WI38 (cell line): ENCODE measurements around the gene SPRED2.

Source experiments
- H3K4me3 ChIP-seq: 2 replicates; pipeline ENCODE4 v1.5.1; 2011; ENCODE audit warnings: low read depth, mild to moderate bottlenecking, control low read depth, low read length
- CTCF ChIP-seq: IDR thresholded peaks from 2 replicates; pipeline ENCODE4 v1.5.1; 2012; ENCODE audit warnings: low read depth, mild to moderate bottlenecking, control low read depth, low read length

SPRED2 gene

GRCh38 chr2:65371074-65371434 lies 61.3 kb downstream of the SPRED2 start:
- no peak overlapping the region for H3K4me3 ChIP-seq
- TF ChIP-seq CTCF, result no peak

GRCh38 chr2:65370387-65371073 lies 61.9 kb downstream of the SPRED2 start:
- no peak overlapping the region for H3K4me3 ChIP-seq
- no peak for TF ChIP-seq CTCF

GRCh38 chr2:65369980-65370379 lies 62.4 kb downstream of the SPRED2 start:
- TF ChIP-seq CTCF, result no peak
- no peak overlapping the region for H3K4me3 ChIP-seq

- no peak overlapping the region for H3K4me3 ChIP-seq
- no peak for TF ChIP-seq CTCF
These were observed 62.8 kb downstream of the SPRED2 start for GRCh38 chr2:65369574-65369973.

GRCh38 chr2:65368468-65368867 lies 63.9 kb downstream of the SPRED2 start:
- no peak overlapping the region for H3K4me3 ChIP-seq
- no peak for TF ChIP-seq CTCF

- H3K4me3 ChIP-seq, result no peak overlapping the region
- no peak for TF ChIP-seq CTCF
These were observed 64.9 kb downstream of the SPRED2 start for GRCh38 chr2:65367524-65367923.

- TF ChIP-seq CTCF, result no peak
- H3K4me3 ChIP-seq, result peak overlapping the region; percentile 44
These were observed 65.7 kb downstream of the SPRED2 start for GRCh38 chr2:65366595-65367125.
